IMR-90 (cell line): Measurements from ENCODE around the gene SOX21. TPM values are rescaled to one million over a fixed set of nuclear protein-coding genes. Genes with fewer than 3 reads are reported as not detected.

Source experiments
- ATAC-seq: fragments of 200-7000 bp; cut with Tn5 transposase; 2 replicates; pipeline ENCODE4 v1.9.1; 2020; ENCODE audit warnings: low read depth, mild to moderate bottlenecking, moderate library complexity
- Bru-seq: library from RNA; stranded (reverse); fragments of 400-500 nt; gene quantifications from one replicate; lab custom pipeline; 2021; lab: Mats Ljungman, UMichigan
- BruChase-seq, 2 experiments: library from RNA; stranded (reverse); fragments of 400-500 nt; gene quantifications; one replicate each; lab custom pipeline; 2021; lab: Mats Ljungman, UMichigan
- BruUV-seq: library from RNA; stranded (reverse); fragments of 400-500 nt; replicated peaks from 2 replicates; lab custom pipeline; 2021; lab: Mats Ljungman, UMichigan
- CTCF ChIA-PET: fragments of 300-600 bp; formaldehyde crosslinking; extraction: SDS; loops from one replicate; lab custom pipeline; 2021; ENCODE audit warnings: antibody characterized with exemption; lab: Yijun Ruan, JAX
- POLR2A ChIA-PET: fragments of 300-600 bp; sonication (Branson Sonifier 250); formaldehyde crosslinking; loops from one replicate; lab custom pipeline; 2022; ENCODE audit warnings: antibody characterized with exemption; ENCODE audit not compliant: unreplicated experiment; lab: Charles Lee
- DNase-seq: peaks from one replicate; pipeline ENCODE4 v3.0.0; 2013
- H2AFZ ChIP-seq: replicated peaks from 2 replicates; pipeline ENCODE3; 2013; ENCODE audit warnings: low read length, mild to moderate bottlenecking; ENCODE audit not compliant: poor library complexity
- H2AK5ac ChIP-seq: 2 replicates; pipeline ENCODE4 v1.6.1; 2013; ENCODE audit warnings: low read depth, low read length, inconsistent platforms
- H2AK9ac ChIP-seq: replicated peaks from 2 replicates; pipeline ENCODE3; 2013; ENCODE audit warnings: mild to moderate bottlenecking, low read depth, low read length, moderate library complexity; ENCODE audit not compliant: poor library complexity
- H2BK120ac ChIP-seq: 2 replicates; pipeline ENCODE4 v1.6.1; 2013; ENCODE audit warnings: low read depth, low read length, inconsistent platforms
- H2BK15ac ChIP-seq: 3 replicates; pipeline ENCODE4 v1.6.1; 2013; ENCODE audit warnings: low read depth, low read length, inconsistent platforms
- H2BK20ac ChIP-seq: 2 replicates; pipeline ENCODE4 v1.6.1; 2013; ENCODE audit warnings: low read depth, mild to moderate bottlenecking, inconsistent platforms, low read length, moderate library complexity
- H2BK5ac ChIP-seq: 2 replicates; pipeline ENCODE4 v1.6.1; 2013; ENCODE audit warnings: mild to moderate bottlenecking, low read depth, low read length, inconsistent platforms; ENCODE audit not compliant: poor library complexity, severe bottlenecking
- H3K14ac ChIP-seq: replicated peaks from 2 replicates; pipeline ENCODE4 v1.6.1; 2013; ENCODE audit warnings: low read depth, low read length, inconsistent platforms
- H3K18ac ChIP-seq: 2 replicates; pipeline ENCODE4 v1.6.1; 2013; ENCODE audit warnings: low read depth, low read length, control low read depth
- H3K23ac ChIP-seq: 2 replicates; pipeline ENCODE4 v1.6.1; 2013; ENCODE audit warnings: low read depth, low read length, inconsistent platforms
- H3K27ac ChIP-seq: 2 replicates; pipeline ENCODE4 v1.5.1; 2013; ENCODE audit warnings: mild to moderate bottlenecking, control low read depth, low read length; ENCODE audit not compliant: insufficient read depth
- H3K27me3 ChIP-seq: 2 replicates; pipeline ENCODE4 v1.6.1; 2013; ENCODE audit warnings: low read length; ENCODE audit not compliant: control insufficient read depth, insufficient read depth
- H3K36me3 ChIP-seq: 2 replicates; pipeline ENCODE4 v1.6.1; 2013; ENCODE audit warnings: low read length, mixed read lengths; ENCODE audit not compliant: control insufficient read depth, insufficient read depth
- H3K4ac ChIP-seq: 2 replicates; pipeline ENCODE4 v1.6.1; 2013; ENCODE audit warnings: low read depth, low read length, inconsistent platforms
- H3K4me1 ChIP-seq: 2 replicates; pipeline ENCODE4 v1.6.1; 2013; ENCODE audit warnings: low read length, mixed read lengths; ENCODE audit not compliant: control insufficient read depth, insufficient read depth
- H3K4me2 ChIP-seq: 2 replicates; pipeline ENCODE4 v1.6.1; 2013; ENCODE audit warnings: low read depth, mild to moderate bottlenecking, control low read depth, low read length, moderate library complexity
- H3K4me3 ChIP-seq: 2 replicates; pipeline ENCODE4 v1.5.1; 2013; ENCODE audit warnings: low read depth, mild to moderate bottlenecking, control low read depth, low read length, moderate library complexity; ENCODE audit not compliant: insufficient read depth
- H3K56ac ChIP-seq: 2 replicates; pipeline ENCODE4 v1.6.1; 2013; ENCODE audit warnings: low read length, inconsistent platforms; ENCODE audit not compliant: insufficient read depth; ENCODE audit errors: extremely low read depth
- H3K79me1 ChIP-seq, 2 experiments: 2 replicates each; pipeline ENCODE4 v1.6.1; 2013; ENCODE audit warnings: low read length in 2 of 2, inconsistent platforms in 1 of 2, low read depth in 1 of 2
- H3K9ac ChIP-seq: 2 replicates; pipeline ENCODE4 v1.6.1; 2013; ENCODE audit warnings: low read depth, low read length, control low read depth
- H3K9me1 ChIP-seq: 2 replicates; pipeline ENCODE4 v1.6.1; 2013; ENCODE audit warnings: low read length, inconsistent platforms; ENCODE audit not compliant: insufficient read depth
- H3K9me3 ChIP-seq: 2 replicates; pipeline ENCODE4 v1.6.1; 2013; ENCODE audit warnings: low read length; ENCODE audit not compliant: control insufficient read depth, insufficient read depth
- H4K20me1 ChIP-seq: 2 replicates; pipeline ENCODE4 v1.6.1; 2013; ENCODE audit warnings: low read length, inconsistent platforms; ENCODE audit not compliant: insufficient read depth
- H4K5ac ChIP-seq: 2 replicates; pipeline ENCODE4 v1.6.1; 2013; ENCODE audit warnings: mild to moderate bottlenecking, low read depth, low read length, control low read depth
- H4K8ac ChIP-seq, 2 experiments: 2 replicates each; pipeline ENCODE4 v1.6.1; 2013; ENCODE audit warnings: low read depth in 2 of 2, low read length in 2 of 2, control low read depth in 1 of 2, inconsistent platforms in 1 of 2
- H4K91ac ChIP-seq: 2 replicates; pipeline ENCODE4 v1.6.1; 2013; ENCODE audit warnings: low read depth, low read length, inconsistent platforms; ENCODE audit not compliant: insufficient read depth
- BHLHE40 ChIP-seq: fragments of 150-350 bp; IDR thresholded peaks from 2 replicates; pipeline ENCODE4 v1.6.1; 2016; ENCODE audit warnings: mild to moderate bottlenecking, low read depth, low read length
- CEBPB ChIP-seq: IDR thresholded peaks from 2 replicates; pipeline ENCODE4 v1.6.1; 2012; ENCODE audit warnings: low read depth, low read length, improper control_type of control experiment
- CHD1 ChIP-seq: IDR thresholded peaks from 2 replicates; pipeline ENCODE4 v1.6.1; 2012; ENCODE audit warnings: low read depth, low read length, improper control_type of control experiment
- CTCF ChIP-seq: conservative IDR thresholded peaks from 2 replicates; pipeline ENCODE4 v1.5.1; 2012; ENCODE audit warnings: mild to moderate bottlenecking, low read depth, low read length, improper control_type of control experiment
- ELK1 ChIP-seq: fragments of 150-350 bp; IDR thresholded peaks from 2 replicates; pipeline ENCODE4 v1.6.1; 2016; ENCODE audit warnings: low read depth, mild to moderate bottlenecking, low read length, moderate library complexity, borderline replicate concordance
- FOS ChIP-seq: fragments of 150-350 bp; IDR thresholded peaks from 2 replicates; pipeline ENCODE4 v1.6.1; 2016; ENCODE audit warnings: low read depth, low read length
- MAFK ChIP-seq: IDR thresholded peaks from 2 replicates; pipeline ENCODE4 v1.6.1; 2012; ENCODE audit warnings: low read depth, low read length, improper control_type of control experiment
- MAZ ChIP-seq: IDR thresholded peaks from 2 replicates; pipeline ENCODE4 v1.6.1; 2012; ENCODE audit warnings: low read depth, mild to moderate bottlenecking, low read length, improper control_type of control experiment, moderate library complexity, borderline replicate concordance
- MXI1 ChIP-seq: IDR thresholded peaks from 2 replicates; pipeline ENCODE4 v1.6.1; 2012; ENCODE audit warnings: low read depth, mild to moderate bottlenecking, low read length, moderate library complexity, borderline replicate concordance
- NFE2L2 ChIP-seq: fragments of 150-350 bp; IDR thresholded peaks from 2 replicates; pipeline ENCODE4 v1.6.1; 2016; ENCODE audit warnings: low read depth, mild to moderate bottlenecking, low read length
- RAD21 ChIP-seq: IDR thresholded peaks from 2 replicates; pipeline ENCODE4 v1.6.1; 2012; ENCODE audit warnings: low read length, improper control_type of control experiment
- RFX5 ChIP-seq: IDR thresholded peaks from 2 replicates; pipeline ENCODE4 v1.8.0; 2012; ENCODE audit warnings: low read depth, mild to moderate bottlenecking, low read length, moderate library complexity
- SMC3 ChIP-seq: fragments of 150-350 bp; IDR thresholded peaks from 2 replicates; pipeline ENCODE4 v1.6.1; 2016; ENCODE audit warnings: low read depth, mild to moderate bottlenecking, antibody characterized with exemption, low read length, moderate library complexity
- USF2 ChIP-seq: fragments of 150-350 bp; IDR thresholded peaks from 2 replicates; pipeline ENCODE4 v1.6.1; 2017; ENCODE audit warnings: mild to moderate bottlenecking, antibody characterized with exemption, low read length, low read depth
- WGBS, 2 experiments: methylation state at CpG; one replicate each; pipeline versions ENCODE4 v1.1.5 to v1.1.7; 2013; ENCODE audit warnings: missing lambda C conversion rate in 2 of 2; ENCODE audit not compliant: insufficient read length in 1 of 2; ENCODE audit errors: extremely low coverage in 2 of 2; 5-methylcytosine and 5-hydroxymethylcytosine counted together
- dilution Hi-C: fragments of 300-500 bp; cut with HindIII; formaldehyde crosslinking; loops from one replicate; pipeline ENCODE4 v1.14.3; 2018; ENCODE audit warnings: low sequenced_read_pairs; ENCODE audit not compliant: unreplicated experiment
- in situ Hi-C: fragments of 300-500 bp; cut with MboI; formaldehyde crosslinking; loops from 3 replicates; pipeline ENCODE4 v1.14.3; 2019; ENCODE audit warnings: low sequenced_read_pairs, inconsistent platforms, mixed read lengths
- intact Hi-C: fragments of 100-400 bp; cut with micrococcal nuclease; formaldehyde crosslinking; loops from 2 replicates; pipeline ENCODE4 v1.10.0; 2022
- long read RNA-seq: library from polyadenylated mRNA; unstranded; transcript quantifications from one replicate; pipeline ENCODE4 v2.0.0, GENCODE V29; 2021; ENCODE audit not compliant: unreplicated experiment
- polyA plus RNA-seq, 3 experiments: library from polyadenylated mRNA; depleted of rRNA; stranded (reverse); fragments of >200 nt; gene quantifications; 2 replicates each; pipeline ENCODE4 v1.2.3, GENCODE V29; 2012; ENCODE audit warnings: low replicate concordance in 1 of 3
- total RNA-seq: library from RNA; depleted of rRNA; stranded (reverse); fragments of >200 nt; gene quantifications from 2 replicates; pipeline ENCODE4 v1.2.3, GENCODE V29; 2012; rRNA removed

The SOX21 gene
- total RNA-seq (not detected in 2 replicates), polyA plus RNA-seq (2012; rRNA removed) (not detected in 2 replicates), Bru-seq, nascent RNA (not detected), BruChase-seq, experiment 1, labeled RNA remaining after a 6-hour chase (not detected), BruChase-seq, experiment 2, labeled RNA remaining after a 2-hour chase (not detected)
- polyA plus RNA-seq (2012; cell fraction: cytosol; rRNA removed) = not detected in 2 replicates
- not detected in 2 replicates for polyA plus RNA-seq (2012; cell fraction: nucleus; rRNA removed; ENCODE audit: low replicate concordance)
- long read RNA-seq = 0 reads

GRCh38 chr13:94712287-94712811, at the start of gene SOX21:
TSS of gene SOX21 (minus strand) at chr13:94712545. CDS start at chr13:94712049, 496 bp downstream.
- ATAC-seq (no peak), DNase-seq (no peak)
- Histone ChIP-seq H3K27ac (no peak within 1 kb of the TSS), H2AK5ac (no peak within 1 kb of the TSS), H3K9me3 (peaks cover 10% of the 10 kb centered on the region; the same call in 1 of the 2 replicates), H2BK5ac (no peak within 1 kb of the TSS), H4K5ac (no peak within 1 kb of the TSS), H3K56ac (no peak within 1 kb of the TSS), H2AFZ (peak within 1 kb of the TSS; percentile 85), H3K23ac (no peak within 1 kb of the TSS; the same call in 1 of the 2 replicates), H3K79me1 (no peaks in the 10 kb centered on the region), H3K4me2 (peak within 1 kb of the TSS; percentile 37; the same call in 1 of the 2 replicates), H2BK120ac (no peak within 1 kb of the TSS), H4K20me1 (0 out of 2 replicates have a peak, but pooled peaks cover 8% of the 10 kb centered on the region), H2BK20ac (no peak within 1 kb of the TSS), H3K9ac (no peak within 1 kb of the TSS), H3K4me3 (no peak within 1 kb of the TSS), H3K14ac (no peak within 1 kb of the TSS), H4K8ac (no peak within 1 kb of the TSS), H3K18ac (no peak within 1 kb of the TSS), H2AK9ac (no peak within 1 kb of the TSS), H3K9me1 (no peaks in the 10 kb centered on the region), H4K91ac (no peak within 1 kb of the TSS), H3K4me1 (peaks cover 3% of the 10 kb centered on the region; the same call in 1 of the 2 replicates), H3K27me3 (peaks cover 78% of the 10 kb centered on the region), H3K36me3 (no peaks in the 10 kb centered on the region), H3K4ac (no peak within 1 kb of the TSS), H2BK15ac (no peak within 1 kb of the TSS)
- 0% methylated on average over 5 of the region's 38 CpGs; no CpG with 5 or more reads in 1 of the 2 experiments for WGBS, 2 experiments
- dilution Hi-C loops = no loop called here
- CTCF ChIA-PET = no interaction called here
- POLR2A ChIA-PET = no interaction called here
- intact Hi-C loops = loop anchor here (10.0 kb wide), 1 partner anchor 692 kb away; no protein-coding TSS in a partner anchor
- in situ Hi-C loops = no loop called here
- BruUV-seq = no TSS peak
- TF ChIP-seq USF2 (no peak), CHD1 (no peak), RAD21 (no peak), MAZ (no peak), SMC3 (no peak), RFX5 (no peak), NFE2L2 (no peak), ELK1 (no peak), CEBPB (no peak), MXI1 (no peak), CTCF (no peak), BHLHE40 (no peak), MAFK (no peak), FOS (no peak)
